Neuronal stem cell (in vitro differentiated cells): ENCODE measurements around the gene SLIT3.

Experiments
- DNase-seq: peaks from one replicate; pipeline ENCODE4 v3.0.0-alpha.2; 2013; ENCODE audit warnings: low spot score
- H2AFZ ChIP-seq: one replicate; pipeline ENCODE4 v1.6.1; 2013; ENCODE audit warnings: mild to moderate bottlenecking, low read length, inconsistent platforms
- H2AK5ac ChIP-seq: 2 replicates; pipeline ENCODE4 v1.6.1; 2013; ENCODE audit warnings: low read depth, mild to moderate bottlenecking, inconsistent platforms, low read length, moderate library complexity, mixed read lengths
- H2BK120ac ChIP-seq: 2 replicates; pipeline ENCODE4 v1.6.1; 2013; ENCODE audit warnings: low read depth, mild to moderate bottlenecking, inconsistent platforms, low read length, moderate library complexity, mixed read lengths
- H2BK12ac ChIP-seq: one replicate; pipeline ENCODE4 v1.6.1; 2013; ENCODE audit warnings: low read length, inconsistent platforms
- H2BK15ac ChIP-seq: 2 replicates; pipeline ENCODE4 v1.6.1; 2013; ENCODE audit warnings: mild to moderate bottlenecking, low read length, inconsistent platforms, mixed read lengths
- H2BK5ac ChIP-seq: one replicate; pipeline ENCODE4 v1.6.1; 2013; ENCODE audit warnings: inconsistent platforms, mild to moderate bottlenecking, low read length, moderate library complexity
- H3K14ac ChIP-seq: one replicate; pipeline ENCODE4 v1.6.1; 2013; ENCODE audit warnings: low read length, inconsistent platforms
- H3K18ac ChIP-seq: 2 replicates; pipeline ENCODE4 v1.6.1; 2013; ENCODE audit warnings: low read length, inconsistent platforms
- H3K23ac ChIP-seq: 2 replicates; pipeline ENCODE4 v1.6.1; 2013; ENCODE audit warnings: low read depth, mild to moderate bottlenecking, mixed read lengths, low read length, inconsistent platforms; ENCODE audit not compliant: poor library complexity
- H3K27ac ChIP-seq: replicated peaks from 3 replicates; pipeline ENCODE4 v1.5.1; 2013; ENCODE audit warnings: low read length, inconsistent platforms
- H3K27me3 ChIP-seq, 3 experiments: 2 replicates each; pipeline ENCODE4 v1.6.1; 2013; ENCODE audit warnings: low read length in 3 of 3, mild to moderate bottlenecking in 2 of 3, inconsistent platforms in 1 of 3, low read depth in 1 of 3, mixed read lengths in 1 of 3, moderate library complexity in 1 of 3; ENCODE audit not compliant: control insufficient read depth in 3 of 3, insufficient read depth in 3 of 3
- H3K36me3 ChIP-seq, 2 donors: replicated peaks in 1 of 2; 2 replicates each; pipeline ENCODE4 v1.6.1; 2013; ENCODE audit warnings: low read length in 2 of 2; ENCODE audit not compliant: control insufficient read depth in 2 of 2, insufficient read depth in 2 of 2
- H3K4ac ChIP-seq: 2 replicates; pipeline ENCODE4 v1.6.1; 2013; ENCODE audit warnings: inconsistent platforms, mild to moderate bottlenecking, low read length, moderate library complexity
- H3K4me1 ChIP-seq, 2 donors: 1 replicate in 1 of 2; 2 replicates in 1 of 2; pipeline ENCODE4 v1.6.1; 2013; ENCODE audit warnings: low read length in 2 of 2, low read depth in 1 of 2; ENCODE audit not compliant: control insufficient read depth in 2 of 2, insufficient read depth in 1 of 2
- H3K4me2 ChIP-seq: one replicate; pipeline ENCODE4 v1.6.1; 2013; ENCODE audit warnings: mild to moderate bottlenecking, low read length, inconsistent platforms; ENCODE audit not compliant: insufficient read depth, poor library complexity, severe bottlenecking
- H3K4me3 ChIP-seq, 2 donors: 2 replicates each; pipeline ENCODE4 v1.5.1; 2013; ENCODE audit warnings: low read length in 2 of 2, mild to moderate bottlenecking in 2 of 2, inconsistent platforms in 1 of 2, moderate library complexity in 1 of 2
- H3K79me1 ChIP-seq: one replicate; pipeline ENCODE4 v1.6.1; 2013; ENCODE audit warnings: low read depth, mild to moderate bottlenecking, inconsistent platforms, low read length, moderate library complexity
- H3K9ac ChIP-seq: one replicate; pipeline ENCODE4 v1.6.1; 2013; ENCODE audit warnings: mild to moderate bottlenecking, low read depth, low read length, inconsistent platforms; ENCODE audit not compliant: poor library complexity
- H3K9me3 ChIP-seq, 2 donors: replicated peaks in 1 of 2; 2 replicates each; pipeline versions ENCODE3 to v1.6.1; 2013; ENCODE audit warnings: low read length in 2 of 2, mild to moderate bottlenecking in 2 of 2, inconsistent platforms in 1 of 2, low read depth in 1 of 2, mixed read lengths in 1 of 2, moderate library complexity in 1 of 2; ENCODE audit not compliant: control insufficient read depth in 2 of 2, insufficient read depth in 1 of 2
- H4K8ac ChIP-seq: one replicate; pipeline ENCODE4 v1.6.1; 2013; ENCODE audit warnings: low read depth, mild to moderate bottlenecking, inconsistent platforms, low read length, moderate library complexity
- H4K91ac ChIP-seq: one replicate; pipeline ENCODE4 v1.6.1; 2013; ENCODE audit warnings: low read length, low read depth, mild to moderate bottlenecking, inconsistent platforms; ENCODE audit not compliant: poor library complexity
- WGBS, 2 donors: extraction: QIAGEN DNeasy Blood & Tissue Kit; methylation state at CpG; one replicate each; pipeline ENCODE4 v1.1.7; 2013; ENCODE audit warnings: missing lambda C conversion rate in 2 of 2, mixed read lengths in 1 of 2; ENCODE audit not compliant: insufficient read length in 2 of 2, insufficient replicate concordance in 1 of 2; ENCODE audit errors: extremely low coverage in 2 of 2; 5-methylcytosine and 5-hydroxymethylcytosine counted together

The SLIT3 gene

DNA sequence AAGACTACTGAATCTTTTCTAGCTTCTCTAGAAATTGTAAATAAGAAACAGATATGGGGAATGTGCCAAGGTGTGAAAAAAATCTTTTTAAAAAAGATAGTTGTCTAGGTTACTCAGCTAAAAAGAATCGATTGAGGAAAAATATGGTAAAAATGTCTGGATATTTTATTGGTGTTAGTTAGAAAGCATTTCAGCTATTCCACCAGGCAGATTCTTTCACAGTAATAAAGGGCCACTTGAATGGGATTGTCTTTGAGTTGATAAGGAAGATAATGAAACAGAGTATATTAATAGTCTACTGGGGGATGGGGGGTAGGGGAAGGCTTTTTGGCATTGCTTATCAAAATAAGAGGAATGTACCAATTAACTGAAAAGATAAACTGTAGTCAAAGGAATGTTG lies 51.9 kb downstream of the SLIT3 start:
- Histone ChIP-seq H3K9me3 (no peaks in the 10 kb centered on the region), H2BK5ac (no peak overlapping the region), H3K27ac (no peak overlapping the region), H3K4me3 (no peak overlapping the region), H3K79me1 (no peaks in the 10 kb centered on the region), H4K91ac (no peak overlapping the region), H3K9ac (no peak overlapping the region), H3K4ac (no peak overlapping the region), H3K14ac (no peak overlapping the region), H2BK15ac (no peak overlapping the region), H3K4me2 (no peak overlapping the region), H2AFZ (no peak overlapping the region), H3K27me3 (peaks cover 0 to 3% (median 0%) of the 10 kb centered on the region in 3 experiments), H3K23ac (no peak overlapping the region), H2BK12ac (no peak overlapping the region), H3K18ac (no peak overlapping the region), H2AK5ac (no peak overlapping the region), H2BK120ac (no peak overlapping the region), H4K8ac (no peak overlapping the region), H3K36me3 (no peaks in the 10 kb centered on the region), H3K4me1 (peaks cover 0 to 2% of the 10 kb centered on the region in 2 donors)
- 100% methylated on average over 1 of the region's 1 CpG; no CpG with 5 or more reads in 1 of the 2 donors for WGBS, 2 donors
- no peak for DNase-seq

- H2BK120ac ChIP-seq, result no peak overlapping the region
- H4K91ac ChIP-seq, result no peak overlapping the region
- H4K8ac ChIP-seq, result no peak overlapping the region
- WGBS, 2 donors, result no CpG with 5 or more reads among the region's 3 CpGs
- H3K9ac ChIP-seq, result no peak overlapping the region
- H3K14ac ChIP-seq, result no peak overlapping the region
- no peak overlapping the region for H3K27ac ChIP-seq
- H2AFZ ChIP-seq, result no peak overlapping the region
- H2BK12ac ChIP-seq, result no peak overlapping the region
- peaks cover 0 to 2% of the 10 kb centered on the region in 2 donors for H3K4me1 ChIP-seq
- no peak overlapping the region for H3K23ac ChIP-seq
- H3K79me1 ChIP-seq, result no peaks in the 10 kb centered on the region
- no peak overlapping the region for H3K4me3 ChIP-seq
- H2BK15ac ChIP-seq, result no peak overlapping the region
- no peaks in the 10 kb centered on the region for H3K9me3 ChIP-seq
- H2AK5ac ChIP-seq, result no peak overlapping the region
- no peak overlapping the region for H2BK5ac ChIP-seq
- no peak overlapping the region for H3K4ac ChIP-seq
- H3K4me2 ChIP-seq, result no peak overlapping the region
- peaks cover 0 to 3% (median 0%) of the 10 kb centered on the region in 3 experiments for H3K27me3 ChIP-seq
- no peaks in the 10 kb centered on the region for H3K36me3 ChIP-seq
- no peak overlapping the region for H3K18ac ChIP-seq
- DNase-seq, result no peak
Measured at GRCh38 chr5:169248550-169248949, 52.4 kb downstream of the SLIT3 start.

DNA sequence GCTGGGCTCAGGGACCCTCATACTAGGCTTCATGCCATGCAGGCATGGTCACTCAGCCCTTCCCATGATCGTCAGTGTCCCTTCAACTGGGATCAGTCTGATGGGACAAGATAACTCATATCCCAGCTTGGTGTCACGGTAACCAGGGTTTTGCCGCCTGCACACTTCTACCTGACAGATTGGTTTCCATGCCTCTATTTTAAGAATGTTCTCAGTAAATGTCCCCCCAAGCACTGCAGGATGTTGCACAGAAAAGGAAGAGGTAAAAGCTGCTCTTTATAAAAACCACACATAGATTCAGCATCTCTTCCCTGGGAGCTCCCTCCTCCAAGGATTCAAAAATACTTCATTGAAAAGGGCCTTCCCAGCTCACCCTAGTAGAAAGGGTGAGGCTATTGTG lies 56.1 kb downstream of the SLIT3 start:
- H2BK5ac ChIP-seq, result no peak overlapping the region
- H3K9ac ChIP-seq, result no peak overlapping the region
- H3K14ac ChIP-seq, result no peak overlapping the region
- no peaks in the 10 kb centered on the region for H3K9me3 ChIP-seq
- no peaks in the 10 kb centered on the region for H3K36me3 ChIP-seq
- no peak overlapping the region for H3K4ac ChIP-seq
- no peak overlapping the region for H4K91ac ChIP-seq
- no peak overlapping the region for H2BK12ac ChIP-seq
- no peaks in the 10 kb centered on the region for H3K79me1 ChIP-seq
- no peak overlapping the region for H4K8ac ChIP-seq
- H3K27me3 ChIP-seq, result no peaks in the 10 kb centered on the region
- H3K23ac ChIP-seq, result no peak overlapping the region
- H3K4me1 ChIP-seq, result peaks cover 0 to 2% of the 10 kb centered on the region in 2 donors
- H2BK120ac ChIP-seq, result no peak overlapping the region
- no peak overlapping the region for H2AFZ ChIP-seq
- no peak overlapping the region for H3K4me3 ChIP-seq
- no peak overlapping the region for H3K4me2 ChIP-seq
- H3K18ac ChIP-seq, result no peak overlapping the region
- no peak overlapping the region for H2BK15ac ChIP-seq
- WGBS, 2 donors, result no CpG with 5 or more reads among the region's 3 CpGs
- DNase-seq, result no peak
- no peak overlapping the region for H2AK5ac ChIP-seq
- no peak overlapping the region for H3K27ac ChIP-seq

DNA sequence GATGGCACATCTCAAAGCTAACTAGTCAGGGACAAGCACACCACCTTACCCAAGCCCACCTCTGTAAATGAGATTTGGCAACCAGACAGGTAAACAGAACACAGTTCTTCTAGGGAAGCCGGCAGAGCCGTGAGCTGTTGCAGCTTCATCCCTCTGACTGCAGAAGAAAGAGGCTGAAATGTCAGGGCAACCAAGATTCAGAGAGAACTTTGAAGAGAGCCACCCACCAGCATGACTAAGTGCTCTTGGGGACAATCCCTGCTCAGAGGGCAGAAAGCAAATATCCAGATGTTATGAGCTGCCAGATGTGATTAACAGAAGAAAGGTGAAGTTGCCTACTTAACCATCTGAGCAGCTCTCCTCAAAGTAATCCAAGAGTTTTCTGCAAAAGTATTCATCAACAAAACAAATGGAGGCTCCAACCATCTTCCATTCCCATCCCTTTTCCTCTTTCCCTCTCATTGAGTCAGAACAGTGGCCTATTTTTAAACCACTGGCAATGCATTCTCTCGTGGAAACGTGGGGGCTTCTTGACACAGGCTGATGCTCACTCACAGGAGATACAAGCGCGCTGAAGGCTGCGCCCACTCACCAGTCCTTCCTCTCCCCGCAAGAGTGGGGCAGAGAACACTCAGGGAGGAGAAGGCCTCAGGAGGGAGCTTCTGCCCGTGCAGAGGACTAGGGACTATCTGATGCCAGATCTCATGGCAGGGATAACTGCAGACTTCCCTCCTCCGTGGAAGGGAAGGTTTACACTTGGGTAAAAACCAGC lies 57.1 kb downstream of the SLIT3 start:
- no peak overlapping the region for H4K91ac ChIP-seq

More for the DNA sequence above, 57.1 kb downstream of the SLIT3 start:
- Histone ChIP-seq H3K18ac (no peak overlapping the region), H4K8ac (no peak overlapping the region), H3K4ac (no peak overlapping the region), H3K27me3 (no peaks in the 10 kb centered on the region), H3K9ac (no peak overlapping the region), H2BK120ac (no peak overlapping the region), H3K9me3 (no peaks in the 10 kb centered on the region), H3K23ac (no peak overlapping the region), H3K14ac (no peak overlapping the region), H3K4me2 (no peak overlapping the region), H3K27ac (no peak overlapping the region), H3K36me3 (no peaks in the 10 kb centered on the region), H2BK12ac (no peak overlapping the region), H2BK5ac (no peak overlapping the region), H3K4me3 (no peak overlapping the region), H3K4me1 (peaks cover 0 to 2% of the 10 kb centered on the region in 2 donors), H2AK5ac (no peak overlapping the region), H3K79me1 (no peaks in the 10 kb centered on the region), H2BK15ac (no peak overlapping the region), H2AFZ (no peak overlapping the region)
- no CpG with 5 or more reads among the region's 10 CpGs for WGBS, 2 donors
- no peak for DNase-seq
